ENCODE data around the gene SATB2.

The SATB2 gene

GRCh38 chr2:199452260-199452990 lies 5.3 kb downstream of the SATB2 start:
- DNase-seq: no peak

- DNase-seq: no peak
Measured at GRCh38 chr2:199449956-199450355, 7.8 kb downstream of the SATB2 start.

- no peak for DNase-seq
Measured at GRCh38 chr2:199449455-199449854, 8.3 kb downstream of the SATB2 start.

GRCh38 chr2:199446996-199447576 lies 10.7 kb downstream of the SATB2 start:
- DNase-seq: no peak

GRCh38 chr2:199444749-199445148 lies 13.0 kb downstream of the SATB2 start:
- no peak for DNase-seq

- no peak for DNase-seq
Measured at GRCh38 chr2:199443589-199444130, 14.1 kb downstream of the SATB2 start.

- no peak for DNase-seq
Measured at GRCh38 chr2:199442173-199442572, 15.6 kb downstream of the SATB2 start.

GRCh38 chr2:199441759-199442158 lies 16.0 kb downstream of the SATB2 start:
- no peak for DNase-seq

- DNase-seq: no peak
Measured at GRCh38 chr2:199440118-199440517, 17.6 kb downstream of the SATB2 start.

GRCh38 chr2:199439542-199439941 lies 18.2 kb downstream of the SATB2 start:
- no peak for DNase-seq

- no peak for DNase-seq
Measured at GRCh38 chr2:199439066-199439465, 18.7 kb downstream of the SATB2 start.

GRCh38 chr2:199434555-199434954 lies 23.2 kb downstream of the SATB2 start:
- DNase-seq: no peak

GRCh38 chr2:199433204-199433832 lies 24.4 kb downstream of the SATB2 start:
- DNase-seq: no peak

GRCh38 chr2:199431746-199432213 lies 26.0 kb downstream of the SATB2 start:
- DNase-seq: no peak

- no peak for DNase-seq
Measured at GRCh38 chr2:199430214-199430613, 27.5 kb downstream of the SATB2 start.

GRCh38 chr2:199428291-199428690 lies 29.4 kb downstream of the SATB2 start:
- DNase-seq: no peak

- DNase-seq: no peak
Measured at GRCh38 chr2:199424160-199424559, 33.6 kb downstream of the SATB2 start.

- no peak for DNase-seq
Measured at GRCh38 chr2:199419428-199419827, 38.3 kb downstream of the SATB2 start.

- DNase-seq: no peak
Measured at GRCh38 chr2:199414465-199414864, 43.3 kb downstream of the SATB2 start.

- no peak for DNase-seq
Measured at GRCh38 chr2:199414001-199414400, 43.7 kb downstream of the SATB2 start.

- DNase-seq: no peak
Measured at GRCh38 chr2:199409759-199410529, 47.8 kb downstream of the SATB2 start.

GRCh38 chr2:199407421-199407820 lies 50.3 kb downstream of the SATB2 start:
- DNase-seq: no peak

GRCh38 chr2:199405241-199405640 lies 52.5 kb downstream of the SATB2 start:
- no peak for DNase-seq
